MG63 (cell line): Measurements from ENCODE around the gene EIF5. TPM values are rescaled to one million over a fixed set of nuclear protein-coding genes. Genes with fewer than 3 reads are reported as not detected.

Source experiments
- DNase-seq: peaks from one replicate; pipeline ENCODE4 v3.0.0-alpha.2; 2020
- H3K27me3 ChIP-seq: fragments of 250-450 bp; sonication (Bioruptor Pico); 2 replicates; pipeline ENCODE4 v1.5.1; 2020; ENCODE audit warnings: mild to moderate bottlenecking, moderate library complexity
- H3K36me3 ChIP-seq: fragments of 250-450 bp; sonication (Bioruptor Pico); 2 replicates; pipeline ENCODE4 v1.5.1; 2020; ENCODE audit warnings: mild to moderate bottlenecking, moderate library complexity
- H3K4me3 ChIP-seq: fragments of 250-450 bp; sonication (Bioruptor Pico); 2 replicates; pipeline ENCODE4 v1.5.1; 2020; ENCODE audit warnings: mild to moderate bottlenecking, moderate library complexity
- H3K9me3 ChIP-seq: fragments of 250-450 bp; sonication (Bioruptor Pico); 2 replicates; pipeline ENCODE4 v1.5.1; 2020; ENCODE audit warnings: mild to moderate bottlenecking, moderate library complexity
- total RNA-seq: library from RNA; depleted of rRNA; stranded (reverse); fragments of >200 nt; shearing (Covaris generic); gene quantifications from 2 replicates; pipeline ENCODE4 v1.2.3, GENCODE V29; 2014; ENCODE audit warnings: low replicate concordance

The EIF5 gene
- total RNA-seq, 1 experiment from 2014 or later, result 180 TPM

GRCh38 chr14:103372552-103373304, 38.7 kb downstream of the EIF5 start:
- DNase-seq, result peak; percentile 91
- no peaks in the 10 kb centered on the region for H3K9me3 ChIP-seq
- H3K36me3 ChIP-seq, result no peaks in the 10 kb centered on the region
- no peak overlapping the region for H3K4me3 ChIP-seq
- no peaks in the 10 kb centered on the region for H3K27me3 ChIP-seq

GRCh38 chr14:103374121-103374520, 40.1 kb downstream of the EIF5 start:
- no peaks in the 10 kb centered on the region for H3K27me3 ChIP-seq
- H3K4me3 ChIP-seq, result no peak overlapping the region
- no peaks in the 10 kb centered on the region for H3K36me3 ChIP-seq
- DNase-seq, result no peak
- no peaks in the 10 kb centered on the region for H3K9me3 ChIP-seq

- H3K9me3 ChIP-seq, result no peaks in the 10 kb centered on the region
- H3K4me3 ChIP-seq, result no peak overlapping the region
- DNase-seq, result no peak
- H3K27me3 ChIP-seq, result no peaks in the 10 kb centered on the region
- no peaks in the 10 kb centered on the region for H3K36me3 ChIP-seq
Observed at GRCh38 chr14:103377522-103378037, 43.5 kb downstream of the EIF5 start.

- DNase-seq, result no peak
- Histone ChIP-seq H3K27me3 (no peaks in the 10 kb centered on the region), H3K9me3 (no peaks in the 10 kb centered on the region), H3K4me3 (no peak overlapping the region), H3K36me3 (no peaks in the 10 kb centered on the region)
Observed at GRCh38 chr14:103378038-103378854, 44.2 kb downstream of the EIF5 start.

GRCh38 chr14:103380719-103381377, 46.8 kb downstream of the EIF5 start:
- Histone ChIP-seq H3K27me3 (no peaks in the 10 kb centered on the region), H3K9me3 (no peaks in the 10 kb centered on the region), H3K4me3 (no peak overlapping the region), H3K36me3 (no peaks in the 10 kb centered on the region)
- DNase-seq, result no peak

GRCh38 chr14:103382376-103382775, 48.3 kb downstream of the EIF5 start:
- no peaks in the 10 kb centered on the region; the same call in 1 of the 2 replicates for H3K36me3 ChIP-seq
- no peak overlapping the region for H3K4me3 ChIP-seq
- no peaks in the 10 kb centered on the region for H3K9me3 ChIP-seq
- no peaks in the 10 kb centered on the region for H3K27me3 ChIP-seq
- no peak for DNase-seq

- Histone ChIP-seq H3K4me3 (peak overlapping the region; percentile 85), H3K9me3 (no peaks in the 10 kb centered on the region), H3K27me3 (no peaks in the 10 kb centered on the region), H3K36me3 (no peaks in the 10 kb centered on the region; the same call in 1 of the 2 replicates)
- DNase-seq, result no peak
Observed at GRCh38 chr14:103384450-103385151, 50.6 kb downstream of the EIF5 start.

- Histone ChIP-seq H3K27me3 (no peaks in the 10 kb centered on the region), H3K9me3 (no peaks in the 10 kb centered on the region)
- peak; percentile 96 for DNase-seq
Observed at GRCh38 chr14:103385152-103385928, 51.3 kb downstream of the EIF5 start, which contains the start of gene MARK3. MARK3 (plus strand) TSS chr14:103385415; CDS start chr14:103386030, 615 bp downstream.

GRCh38 chr14:103385929-103386712, 52.1 kb downstream of the EIF5 start:
- Histone ChIP-seq H3K4me3 (peak overlapping the region; percentile 85), H3K36me3 (no peaks in the 10 kb centered on the region; the same call in 1 of the 2 replicates), H3K27me3 (no peaks in the 10 kb centered on the region), H3K9me3 (no peaks in the 10 kb centered on the region)
- DNase-seq, result no peak

More at GRCh38 chr14:103385152-103385928, 51.3 kb downstream of the EIF5 start, which contains the start of gene MARK3:
- H3K4me3 ChIP-seq, result peak within 1 kb of the TSS; percentile 85
- no peaks in the 10 kb centered on the region; the same call in 1 of the 2 replicates for H3K36me3 ChIP-seq

- no peak for DNase-seq
- Histone ChIP-seq H3K9me3 (no peaks in the 10 kb centered on the region), H3K36me3 (no peaks in the 10 kb centered on the region; the same call in 1 of the 2 replicates), H3K27me3 (no peaks in the 10 kb centered on the region), H3K4me3 (peak overlapping the region; percentile 85)
Observed at GRCh38 chr14:103386713-103387329, 52.8 kb downstream of the EIF5 start.

GRCh38 chr14:103388664-103389063, 54.6 kb downstream of the EIF5 start:
- Histone ChIP-seq H3K27me3 (no peaks in the 10 kb centered on the region), H3K9me3 (no peaks in the 10 kb centered on the region), H3K36me3 (no peaks in the 10 kb centered on the region; the same call in 1 of the 2 replicates), H3K4me3 (no peak overlapping the region)
- no peak for DNase-seq

GRCh38 chr14:103390605-103391004, 56.6 kb downstream of the EIF5 start:
- DNase-seq, result no peak
- no peaks in the 10 kb centered on the region for H3K9me3 ChIP-seq
- H3K27me3 ChIP-seq, result no peaks in the 10 kb centered on the region
- no peak overlapping the region for H3K4me3 ChIP-seq
- no peaks in the 10 kb centered on the region; the same call in 1 of the 2 replicates for H3K36me3 ChIP-seq

GRCh38 chr14:103391048-103391447, 57.0 kb downstream of the EIF5 start:
- Histone ChIP-seq H3K4me3 (no peak overlapping the region), H3K27me3 (no peaks in the 10 kb centered on the region), H3K9me3 (no peaks in the 10 kb centered on the region), H3K36me3 (no peaks in the 10 kb centered on the region; the same call in 1 of the 2 replicates)
- peak; percentile 34 for DNase-seq

- H3K9me3 ChIP-seq, result no peaks in the 10 kb centered on the region
- no peaks in the 10 kb centered on the region for H3K27me3 ChIP-seq
- H3K4me3 ChIP-seq, result no peak overlapping the region
- no peak for DNase-seq
- no peaks in the 10 kb centered on the region; the same call in 1 of the 2 replicates for H3K36me3 ChIP-seq
Observed at GRCh38 chr14:103392106-103392505, 58.1 kb downstream of the EIF5 start.
